HG02870 (cell line): ENCODE results near the gene VAV2.
"Not testable (repeated sequence)": the region's sequence is repeated elsewhere in the genome, so short reads cannot be mapped to it uniquely, and the experiment has no call there.

Source experiments
- ATAC-seq: cut with Tn5 transposase; IDR thresholded peaks from one replicate; pipeline ENCODE4 v1.9.1; 2021; ENCODE audit warnings: mild to moderate bottlenecking, moderate library complexity; ENCODE audit not compliant: unreplicated experiment

VAV2 gene

GRCh38 chr9:133919253-133920115 is 72.6 kb downstream of the VAV2 start:
- ATAC-seq, result no peak

- no peak for ATAC-seq
These were observed 73.9 kb downstream of the VAV2 start for GRCh38 chr9:133918111-133918813.

- no peak for ATAC-seq
These were observed 74.7 kb downstream of the VAV2 start for GRCh38 chr9:133917375-133917774.

- ATAC-seq, result no peak
These were observed 76.0 kb downstream of the VAV2 start for GRCh38 chr9:133916159-133916541.

DNA sequence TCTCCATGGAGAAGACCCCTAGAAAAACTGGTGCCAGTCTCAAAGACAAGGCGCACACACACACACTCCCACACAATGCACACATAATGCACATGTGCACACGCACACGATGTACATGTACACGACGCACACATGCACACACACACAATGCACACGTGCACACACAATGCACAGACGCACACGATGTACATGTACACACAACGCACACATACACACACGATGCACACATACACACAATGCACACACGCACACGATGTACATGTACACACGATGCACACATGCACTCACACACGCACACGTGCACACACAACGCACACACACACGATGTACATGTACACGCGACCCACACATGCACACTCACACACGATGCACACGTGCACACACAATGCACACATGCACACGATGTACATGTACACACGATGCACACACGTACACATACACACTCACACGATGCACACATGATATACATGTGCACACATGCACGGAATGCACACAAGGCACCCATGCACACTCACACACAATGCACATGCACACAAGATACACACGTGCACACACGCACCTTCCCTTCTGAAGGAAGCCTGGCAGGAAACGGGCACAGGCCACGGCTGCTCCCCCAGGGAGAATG is 76.5 kb downstream of the VAV2 start:
- ATAC-seq, result no peak

GRCh38 chr9:133914442-133915342 is 77.4 kb downstream of the VAV2 start:
- no peak for ATAC-seq

GRCh38 chr9:133913571-133914369 is 78.4 kb downstream of the VAV2 start:
- no peak for ATAC-seq

- ATAC-seq, result no peak
These were observed 81.1 kb downstream of the VAV2 start for GRCh38 chr9:133910855-133911514.

- ATAC-seq, result no peak
These were observed 84.9 kb downstream of the VAV2 start for GRCh38 chr9:133906932-133907910.

- no peak for ATAC-seq
These were observed 85.9 kb downstream of the VAV2 start for GRCh38 chr9:133906218-133906617.

- no peak for ATAC-seq
These were observed 86.6 kb downstream of the VAV2 start for GRCh38 chr9:133905493-133905892.

DNA sequence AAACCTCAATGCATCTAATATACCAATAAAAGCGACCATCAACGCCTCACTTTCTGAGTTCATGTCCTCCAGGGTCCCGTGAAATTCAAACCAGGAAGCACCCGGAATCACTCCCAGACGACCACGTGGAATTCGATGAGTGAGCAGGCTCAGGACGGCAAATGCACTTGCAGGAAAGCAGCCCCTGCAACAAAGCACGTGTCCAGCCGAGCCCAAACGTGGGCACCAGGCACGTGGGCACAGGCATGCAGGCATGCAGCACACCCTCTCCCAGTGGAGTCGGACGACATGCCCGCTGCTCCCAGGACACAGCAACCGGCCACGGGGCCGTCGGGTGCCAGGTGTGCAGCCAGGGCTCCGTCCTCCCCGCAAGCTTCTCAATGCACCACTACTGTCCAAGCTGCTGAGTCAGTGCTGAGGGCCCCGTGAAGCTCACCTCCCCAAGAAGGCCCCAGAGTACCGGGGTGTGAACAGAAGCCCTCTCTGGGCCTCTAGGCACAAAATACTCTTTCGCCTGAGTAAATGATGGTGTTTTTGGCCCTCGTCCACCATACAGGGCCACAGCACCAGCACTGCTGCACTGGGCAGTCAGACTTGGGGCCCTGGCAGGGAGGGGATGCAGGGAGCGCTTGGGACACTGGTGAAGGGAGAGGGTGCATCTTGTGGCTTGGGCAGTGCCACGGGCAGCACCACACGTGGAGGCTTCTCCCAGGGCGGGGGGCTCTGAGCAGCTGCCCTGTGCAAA is 87.6 kb downstream of the VAV2 start:
- no peak for ATAC-seq

- ATAC-seq, result no peak
These were observed 90.8 kb downstream of the VAV2 start for GRCh38 chr9:133901184-133901835.

DNA sequence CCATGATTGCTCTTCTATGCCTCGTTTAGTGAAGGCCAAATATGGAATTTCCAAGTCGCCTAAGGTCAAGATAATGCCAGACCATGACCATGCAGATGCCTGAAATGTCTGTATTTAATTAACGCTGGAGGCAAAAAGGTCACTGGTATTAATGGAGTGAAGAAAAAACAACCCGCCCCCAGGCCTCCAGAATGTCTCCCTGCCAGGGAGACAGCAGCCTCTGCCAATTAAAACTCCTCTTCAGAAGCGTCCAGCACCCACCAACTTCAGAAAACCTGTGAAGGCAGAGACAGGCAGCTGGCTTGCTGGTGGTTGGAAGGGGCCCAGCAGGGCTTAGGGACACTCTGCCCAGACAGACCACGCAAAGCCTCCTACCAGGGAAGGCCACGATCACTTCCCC is 94.4 kb downstream of the VAV2 start:
- no peak for ATAC-seq

GRCh38 chr9:133896007-133896406 is 96.1 kb downstream of the VAV2 start:
- not testable (repeated sequence) for ATAC-seq

GRCh38 chr9:133895335-133895734 is 96.8 kb downstream of the VAV2 start:
- ATAC-seq, result no peak
